GM18505 (cell line): ENCODE measurements around the gene COQ9.

Experiments
- ATAC-seq: cut with Tn5 transposase; IDR thresholded peaks from one replicate; pipeline ENCODE4 v1.9.1; 2021; ENCODE audit not compliant: unreplicated experiment
- POLR2A ChIP-seq: IDR thresholded peaks from 4 replicates; pipeline ENCODE4 v1.6.1; 2011; ENCODE audit warnings: borderline replicate concordance; ENCODE audit not compliant: insufficient read depth, insufficient read length; ENCODE audit errors: extremely low read depth

COQ9 gene

DNA sequence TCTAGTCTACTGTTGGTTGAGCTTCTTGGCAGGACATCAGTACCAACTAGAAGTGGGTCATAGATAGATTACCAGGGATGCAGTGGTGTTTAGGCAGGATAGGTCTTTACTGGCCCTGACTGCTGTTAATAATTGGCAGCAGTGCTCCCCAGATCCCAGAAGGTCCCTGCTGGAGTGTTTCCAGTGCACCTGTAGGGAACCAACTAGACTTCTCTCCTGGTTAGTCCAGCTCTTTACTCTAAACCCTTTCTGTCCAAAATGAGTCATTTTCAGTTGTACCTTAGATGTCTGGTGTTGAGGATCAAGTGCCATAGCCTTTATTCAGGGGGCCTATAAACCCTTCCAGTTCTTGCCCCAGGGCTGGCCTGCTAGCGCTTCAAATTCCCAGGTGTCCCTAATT, 23.9 kb downstream of the COQ9 start:
- ATAC-seq, result no peak
- TF ChIP-seq POLR2A, result no peak

GRCh38 chr16:57471852-57472664, 24.8 kb downstream of the COQ9 start:
- ATAC-seq, result no peak
- TF ChIP-seq POLR2A, result no peak

- no peak for ATAC-seq
- TF ChIP-seq POLR2A, result no peak
Observed at GRCh38 chr16:57472665-57473060, 25.4 kb downstream of the COQ9 start.

GRCh38 chr16:57473176-57473840, 26.0 kb downstream of the COQ9 start:
- no peak for TF ChIP-seq POLR2A
- no peak for ATAC-seq

GRCh38 chr16:57473906-57474305, 26.6 kb downstream of the COQ9 start:
- ATAC-seq, result no peak
- no peak for TF ChIP-seq POLR2A

DNA sequence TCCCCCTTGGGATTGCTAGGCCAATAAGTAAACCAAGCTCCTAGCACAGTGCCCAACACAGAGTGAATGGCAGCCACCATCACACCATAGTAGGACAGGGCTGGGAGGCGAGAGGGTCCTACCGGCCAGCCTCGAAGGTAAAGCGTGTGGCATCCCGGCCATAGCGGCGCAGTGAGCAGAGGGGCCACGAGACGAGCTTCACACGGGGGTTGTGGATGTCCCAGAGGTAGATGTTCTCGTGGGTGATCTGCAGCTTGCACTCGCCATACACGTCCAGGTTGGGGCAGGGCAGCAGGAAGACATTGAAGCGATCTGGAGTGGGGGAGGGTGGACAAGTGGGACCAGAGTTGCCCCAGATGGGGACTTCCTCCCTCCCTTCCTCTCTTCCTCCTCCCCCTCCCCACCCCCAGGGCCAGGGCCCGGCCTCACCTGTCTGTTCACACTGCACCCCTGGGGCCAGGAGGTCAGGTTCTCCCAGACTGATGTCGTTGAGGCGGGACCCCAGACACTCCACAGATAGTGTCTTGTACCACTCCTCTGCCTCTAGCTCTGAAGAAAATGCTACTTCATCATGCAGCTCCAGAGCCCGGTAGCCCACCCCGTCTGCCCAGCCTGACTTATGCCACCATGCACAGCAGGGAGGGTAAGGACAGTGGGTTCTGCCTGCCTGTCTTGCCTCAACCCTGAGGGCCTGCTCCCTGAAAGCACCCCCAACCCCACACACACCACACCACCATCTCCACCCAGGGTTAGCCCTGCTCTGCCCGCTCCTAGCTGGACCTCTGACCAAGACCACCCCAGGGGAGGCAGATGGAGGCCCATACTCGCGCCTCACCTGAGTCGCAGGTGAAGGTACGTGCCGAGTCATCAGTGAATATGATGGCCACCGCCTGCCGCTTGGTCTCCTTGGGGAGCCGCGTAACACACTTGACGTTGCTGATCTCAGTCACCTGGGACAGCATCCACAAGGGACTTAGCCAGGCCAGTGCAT, 27.7 kb downstream of the COQ9 start:
- TF ChIP-seq POLR2A, result no peak
- ATAC-seq, result no peak

DNA sequence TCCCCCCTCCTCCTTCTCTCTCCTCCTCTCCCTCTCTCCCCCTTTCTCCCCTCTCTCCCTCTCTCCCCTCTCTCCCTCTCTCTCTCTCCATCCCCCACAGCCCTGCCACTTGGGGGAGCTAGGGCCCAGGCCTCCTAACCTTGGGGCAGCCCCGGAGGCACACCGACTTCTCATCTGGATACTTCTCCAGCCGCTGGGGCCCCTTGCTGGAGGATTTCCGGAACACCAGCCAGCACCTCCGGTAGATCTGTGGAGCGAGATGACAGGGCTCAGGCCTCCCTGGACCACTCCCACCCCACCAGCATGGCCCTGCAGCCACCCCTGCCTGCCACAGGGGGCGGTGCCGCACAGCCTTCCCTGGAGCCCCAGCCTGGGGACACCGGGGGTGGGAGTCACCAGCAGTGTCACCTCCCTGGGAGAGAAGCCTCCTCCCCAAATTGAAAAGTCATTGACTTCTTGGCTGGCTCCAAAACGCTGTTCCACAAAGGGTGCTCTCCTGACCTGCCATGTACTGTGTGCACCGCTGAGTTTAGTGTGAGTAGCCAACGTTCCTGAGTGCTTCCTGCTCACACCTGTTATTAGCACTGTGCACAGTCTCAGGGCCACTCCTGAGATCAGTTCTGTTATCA, 28.5 kb downstream of the COQ9 start:
- peak; percentile 87 for ATAC-seq
- no peak for TF ChIP-seq POLR2A

- no peak for ATAC-seq
Observed at GRCh38 chr16:57476546-57477410, 29.5 kb downstream of the COQ9 start.

DNA sequence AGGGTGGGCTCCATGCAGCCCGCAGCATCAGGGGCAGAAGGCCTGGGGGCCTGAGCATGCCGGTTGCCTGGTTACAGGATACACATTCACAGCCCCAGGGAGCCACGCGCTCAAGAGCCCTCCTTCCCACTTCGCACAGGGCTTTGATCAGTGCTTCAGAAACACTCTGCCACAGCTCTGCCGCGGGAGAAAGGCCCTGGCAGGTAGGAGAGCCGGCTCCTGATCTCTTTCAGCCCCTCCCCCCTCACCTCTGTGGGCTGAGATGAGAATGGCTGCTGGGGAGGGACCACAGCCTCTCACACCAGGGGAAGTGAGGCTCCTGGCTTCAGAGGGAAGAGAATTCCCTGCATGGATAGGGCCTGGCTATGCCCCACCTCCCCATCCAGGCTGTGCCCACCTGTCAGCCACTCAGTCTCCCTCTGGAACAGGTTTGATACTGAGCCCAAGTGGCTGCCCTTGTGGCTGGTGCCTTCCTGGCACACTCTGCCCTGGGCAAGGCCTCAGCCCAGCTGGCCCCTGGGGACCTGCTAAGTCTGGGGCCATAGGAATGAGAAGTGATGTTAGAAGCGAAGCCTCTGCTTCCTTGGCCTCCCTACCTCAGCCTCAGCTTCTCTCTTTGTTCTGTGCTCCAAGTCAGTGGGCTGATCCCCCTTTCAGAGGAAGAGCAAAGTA, 30.4 kb downstream of the COQ9 start:
- no peak for TF ChIP-seq POLR2A
- ATAC-seq, result no peak

More at GRCh38 chr16:57476546-57477410, 29.5 kb downstream of the COQ9 start:
- no peak for TF ChIP-seq POLR2A

GRCh38 chr16:57478396-57479204, 31.3 kb downstream of the COQ9 start:
- no peak for TF ChIP-seq POLR2A
- ATAC-seq, result no peak

- no peak for TF ChIP-seq POLR2A
- no peak for ATAC-seq
Observed at GRCh38 chr16:57479205-57479975, 32.1 kb downstream of the COQ9 start.
